HUES64 (cell line): ENCODE results near the gene CNKSR3.

Source experiments
- H3K27ac ChIP-seq: 2 replicates; pipeline ENCODE4 v1.7.0; 2013; ENCODE audit warnings: low read depth, low read length, inconsistent platforms
- H3K27me3 ChIP-seq: 2 replicates; pipeline ENCODE4 v1.6.1; 2013; ENCODE audit warnings: mild to moderate bottlenecking, low read length; ENCODE audit not compliant: insufficient read depth
- H3K36me3 ChIP-seq: 2 replicates; pipeline ENCODE4 v1.6.1; 2013; ENCODE audit warnings: mild to moderate bottlenecking, low read length; ENCODE audit not compliant: insufficient read depth
- H3K4me1 ChIP-seq: 2 replicates; pipeline ENCODE4 v1.6.1; 2013; ENCODE audit warnings: mild to moderate bottlenecking, low read length, moderate library complexity; ENCODE audit not compliant: insufficient read depth
- H3K4me3 ChIP-seq: 2 replicates; pipeline ENCODE4 v1.5.1; 2013; ENCODE audit warnings: mild to moderate bottlenecking, low read length, moderate library complexity
- H3K9ac ChIP-seq: 2 replicates; pipeline ENCODE4 v1.6.1; 2013; ENCODE audit warnings: mild to moderate bottlenecking, low read depth, low read length
- H3K9me3 ChIP-seq: 2 replicates; pipeline ENCODE4 v1.6.1; 2013; ENCODE audit warnings: low read depth, low read length; ENCODE audit not compliant: insufficient read depth
- WGBS: fragments of 150-250, 120-280 bp; methylation state at CpG from one replicate; pipeline ENCODE4 v1.1.7; 2013; ENCODE audit warnings: missing lambda C conversion rate; 5-methylcytosine and 5-hydroxymethylcytosine counted together

CNKSR3 gene

DNA sequence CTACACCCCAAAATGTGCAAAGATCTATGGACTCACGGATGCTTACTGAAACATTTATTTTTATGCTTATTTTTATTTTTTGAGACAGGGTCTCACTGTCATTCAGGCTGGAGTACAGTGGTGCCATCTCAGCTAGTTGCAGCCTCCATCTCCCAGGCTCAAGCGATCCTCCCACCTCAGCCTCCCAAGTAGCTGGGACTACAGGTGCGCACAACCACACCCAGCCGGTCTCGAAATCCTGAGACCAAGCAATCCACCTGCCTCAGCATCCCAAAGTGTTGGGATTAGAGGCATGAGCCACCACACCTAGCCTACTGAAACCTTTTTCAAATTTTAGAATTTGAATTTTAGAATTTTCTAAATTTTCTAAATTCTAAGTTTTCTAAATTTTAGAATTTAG lies 103.0 kb downstream of the CNKSR3 start:
- 94% methylated on average over 5 of the region's 5 CpGs for WGBS
- Histone ChIP-seq H3K27me3 (no peaks in the 10 kb centered on the region), H3K9me3 (no peaks in the 10 kb centered on the region), H3K36me3 (peaks cover 9% of the 10 kb centered on the region; the same call in 1 of the 2 replicates), H3K4me3 (no peak overlapping the region), H3K9ac (no peak overlapping the region), H3K27ac (no peak overlapping the region), H3K4me1 (peaks cover 11% of the 10 kb centered on the region)

DNA sequence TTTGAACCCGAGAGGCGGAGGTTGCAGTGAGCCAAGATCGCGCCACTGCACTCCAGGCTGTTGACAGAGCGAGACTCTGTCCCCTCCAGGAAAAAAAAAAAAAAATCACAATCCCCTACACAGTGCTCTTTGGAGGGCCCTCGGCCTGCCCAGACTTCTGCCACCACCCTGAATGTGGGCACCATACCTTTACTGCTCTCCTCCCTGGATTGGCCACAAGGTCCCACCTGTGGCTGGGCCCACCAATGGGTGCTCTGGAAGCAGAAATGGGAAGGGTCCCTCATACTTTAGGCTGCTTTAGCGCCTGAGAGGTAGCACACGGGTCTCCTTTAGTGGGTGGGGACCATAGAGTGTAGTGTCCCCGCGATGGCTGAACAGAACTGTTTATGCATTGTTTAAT lies 103.6 kb downstream of the CNKSR3 start:
- peaks cover 9% of the 10 kb centered on the region; the same call in 1 of the 2 replicates for H3K36me3 ChIP-seq
- no peak overlapping the region for H3K9ac ChIP-seq
- H3K27ac ChIP-seq = no peak overlapping the region
- no peaks in the 10 kb centered on the region for H3K9me3 ChIP-seq
- no peaks in the 10 kb centered on the region for H3K27me3 ChIP-seq
- H3K4me3 ChIP-seq = no peak overlapping the region
- peaks cover 11% of the 10 kb centered on the region for H3K4me1 ChIP-seq
- WGBS = 97% methylated on average over 10 of the region's 10 CpGs

- Histone ChIP-seq H3K4me1 (peaks cover 11% of the 10 kb centered on the region), H3K4me3 (no peak overlapping the region), H3K27me3 (no peaks in the 10 kb centered on the region), H3K9me3 (no peaks in the 10 kb centered on the region), H3K36me3 (peaks cover 12% of the 10 kb centered on the region; the same call in 1 of the 2 replicates), H3K27ac (no peak overlapping the region), H3K9ac (no peak overlapping the region)
- WGBS = 93% methylated on average over 20 of the region's 20 CpGs
Observed at GRCh38 chr6:154406301-154406700, 104.2 kb downstream of the CNKSR3 start.

GRCh38 chr6:154404791-154405400 lies 105.6 kb downstream of the CNKSR3 start:
- no peaks in the 10 kb centered on the region for H3K9me3 ChIP-seq
- no peaks in the 10 kb centered on the region for H3K27me3 ChIP-seq
- H3K4me1 ChIP-seq = no peaks in the 10 kb centered on the region
- no peak overlapping the region for H3K9ac ChIP-seq
- H3K4me3 ChIP-seq = no peak overlapping the region
- 98% methylated on average over 5 of the region's 6 CpGs for WGBS
- H3K36me3 ChIP-seq = peaks cover 17% of the 10 kb centered on the region; the same call in 1 of the 2 replicates
- H3K27ac ChIP-seq = no peak overlapping the region

- Histone ChIP-seq H3K27ac (no peak overlapping the region), H3K9me3 (no peaks in the 10 kb centered on the region), H3K4me1 (peaks cover 6% of the 10 kb centered on the region), H3K9ac (no peak overlapping the region), H3K4me3 (no peak overlapping the region), H3K36me3 (peaks cover 10% of the 10 kb centered on the region; the same call in 1 of the 2 replicates), H3K27me3 (no peaks in the 10 kb centered on the region)
- 88% methylated on average over 4 of the region's 4 CpGs for WGBS
Observed at GRCh38 chr6:154403788-154404187, 106.7 kb downstream of the CNKSR3 start.

DNA sequence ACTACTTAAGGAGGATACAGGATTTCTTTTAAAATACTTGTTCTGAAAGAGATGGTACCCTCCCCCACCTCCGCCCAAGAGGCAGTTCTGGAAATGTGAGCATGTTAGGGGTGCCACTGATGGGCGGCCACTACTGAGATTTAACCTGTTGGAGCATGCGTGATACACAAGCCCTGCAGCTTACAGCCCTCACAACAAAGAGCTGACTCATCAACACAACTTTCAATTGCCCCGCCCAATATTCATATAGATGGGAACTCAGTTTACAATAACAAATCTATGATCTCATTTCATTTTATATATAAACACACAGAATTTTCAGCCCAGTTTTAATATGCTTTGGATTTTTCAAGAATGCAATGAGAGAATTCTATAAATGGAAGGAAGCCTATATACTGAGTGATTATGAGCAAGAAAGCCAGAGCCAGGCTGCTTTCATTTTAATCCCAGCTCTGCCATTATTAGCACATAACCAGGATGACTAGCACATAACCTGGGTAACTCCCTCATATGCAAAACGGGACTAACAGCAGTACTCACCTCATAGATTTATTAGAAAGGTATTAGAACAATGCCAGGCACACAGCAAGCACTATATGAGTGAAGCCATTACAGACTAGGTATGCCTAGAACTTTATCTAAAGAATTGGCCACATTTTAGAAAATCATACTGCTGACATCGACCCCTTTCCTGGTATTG lies 108.3 kb downstream of the CNKSR3 start:
- H3K4me1 ChIP-seq = peaks cover 6% of the 10 kb centered on the region
- no peak overlapping the region for H3K27ac ChIP-seq
- H3K4me3 ChIP-seq = no peak overlapping the region
- 89% methylated on average over 6 of the region's 6 CpGs for WGBS
- no peak overlapping the region for H3K9ac ChIP-seq
- H3K36me3 ChIP-seq = peaks cover 10% of the 10 kb centered on the region; the same call in 1 of the 2 replicates
- no peaks in the 10 kb centered on the region for H3K9me3 ChIP-seq
- H3K27me3 ChIP-seq = no peaks in the 10 kb centered on the region

GRCh38 chr6:154399097-154399496 lies 111.4 kb downstream of the CNKSR3 start:
- no peak overlapping the region for H3K9ac ChIP-seq
- H3K9me3 ChIP-seq = no peaks in the 10 kb centered on the region
- no peak overlapping the region for H3K27ac ChIP-seq
- H3K4me3 ChIP-seq = no peak overlapping the region
- peaks cover 6% of the 10 kb centered on the region for H3K4me1 ChIP-seq
- 92% methylated on average over 5 of the region's 5 CpGs for WGBS
- peaks cover 8% of the 10 kb centered on the region; the same call in 1 of the 2 replicates for H3K36me3 ChIP-seq
- no peaks in the 10 kb centered on the region for H3K27me3 ChIP-seq

GRCh38 chr6:154397491-154398195 lies 112.8 kb downstream of the CNKSR3 start:
- Histone ChIP-seq H3K27me3 (no peaks in the 10 kb centered on the region), H3K4me3 (no peak overlapping the region), H3K36me3 (peaks cover 8% of the 10 kb centered on the region; the same call in 1 of the 2 replicates), H3K4me1 (peaks cover 6% of the 10 kb centered on the region), H3K9ac (no peak overlapping the region), H3K9me3 (no peaks in the 10 kb centered on the region), H3K27ac (no peak overlapping the region)
- WGBS = 94% methylated on average over 9 of the region's 9 CpGs

- H3K36me3 ChIP-seq = peaks cover under 1% of the 10 kb centered on the region; the same call in 1 of the 2 replicates
- H3K9me3 ChIP-seq = no peaks in the 10 kb centered on the region
- H3K27ac ChIP-seq = no peak overlapping the region
- H3K4me3 ChIP-seq = no peak overlapping the region
- no peak overlapping the region for H3K9ac ChIP-seq
- H3K27me3 ChIP-seq = no peaks in the 10 kb centered on the region
- 92% methylated on average over 6 of the region's 6 CpGs for WGBS
- H3K4me1 ChIP-seq = peaks cover 6% of the 10 kb centered on the region
Observed at GRCh38 chr6:154395878-154396277, 114.6 kb downstream of the CNKSR3 start.

DNA sequence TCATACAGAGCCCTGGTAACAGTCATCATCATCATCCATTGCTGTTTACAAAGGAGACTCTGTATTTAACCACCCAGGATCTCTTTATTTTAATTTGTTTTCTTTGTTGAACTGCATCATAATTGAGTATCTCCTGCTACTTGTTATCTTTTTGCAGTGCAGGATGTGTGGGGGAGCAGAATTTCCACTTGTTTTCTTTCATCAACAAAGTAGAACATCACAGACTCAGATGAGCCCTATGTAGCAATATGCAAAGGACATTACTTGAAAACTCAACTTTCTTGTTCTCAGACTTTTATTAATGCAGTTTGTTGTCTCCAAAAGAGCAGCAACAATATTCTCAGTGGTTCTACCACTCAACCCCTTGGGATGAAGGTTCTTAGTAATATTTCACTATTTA lies 115.2 kb downstream of the CNKSR3 start:
- no peak overlapping the region for H3K27ac ChIP-seq
- H3K9me3 ChIP-seq = no peaks in the 10 kb centered on the region
- H3K36me3 ChIP-seq = no peaks in the 10 kb centered on the region
- H3K4me3 ChIP-seq = no peak overlapping the region
- H3K9ac ChIP-seq = no peak overlapping the region
- peaks cover 6% of the 10 kb centered on the region for H3K4me1 ChIP-seq
- no peaks in the 10 kb centered on the region for H3K27me3 ChIP-seq

DNA sequence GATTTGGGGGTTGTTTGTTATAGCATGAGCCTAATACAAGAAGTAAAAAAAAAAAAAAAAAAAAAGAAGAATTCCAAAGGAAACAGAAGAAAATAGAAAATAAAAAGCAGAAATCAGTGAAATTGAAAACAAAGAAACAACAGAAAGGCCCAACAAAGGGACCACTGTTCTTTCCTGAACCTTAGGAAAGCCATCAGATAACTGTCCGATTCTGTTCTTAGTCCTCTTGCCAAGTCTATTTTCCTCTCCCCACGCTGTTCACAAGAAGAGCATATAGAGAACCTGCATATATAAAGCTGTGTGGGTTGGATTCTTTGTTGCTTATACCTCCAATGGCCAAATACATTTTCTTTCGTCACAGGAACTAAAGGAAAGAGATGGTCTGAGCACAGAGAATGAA lies 115.9 kb downstream of the CNKSR3 start:
- 98% methylated on average over 2 of the region's 3 CpGs for WGBS

More for the DNA sequence above, 115.9 kb downstream of the CNKSR3 start:
- H3K27me3 ChIP-seq = no peaks in the 10 kb centered on the region
- no peak overlapping the region for H3K9ac ChIP-seq
- peaks cover 5% of the 10 kb centered on the region for H3K4me1 ChIP-seq
- H3K9me3 ChIP-seq = no peaks in the 10 kb centered on the region
- H3K27ac ChIP-seq = no peak overlapping the region
- no peaks in the 10 kb centered on the region for H3K36me3 ChIP-seq
- no peak overlapping the region for H3K4me3 ChIP-seq
